NB4 (cell line): ENCODE measurements around the gene RECK.

Experiments
- DNase-seq: peaks from one replicate; pipeline ENCODE4 v3.0.0; 2010; ENCODE audit warnings: low read depth
- H3K4me3 ChIP-seq: one replicate; pipeline ENCODE4 v1.5.1; 2011; ENCODE audit warnings: mild to moderate bottlenecking, low read depth, low read length, moderate library complexity
- CTCF ChIP-seq: IDR thresholded peaks from one replicate; pipeline ENCODE4 v1.5.1; 2012; ENCODE audit warnings: low read depth, low read length
- MAX ChIP-seq: IDR thresholded peaks from 2 replicates; pipeline ENCODE4 v1.6.1; 2011; ENCODE audit warnings: low read depth, low read length
- MYC ChIP-seq: IDR thresholded peaks from 2 replicates; pipeline ENCODE4 v1.6.1; 2011; ENCODE audit warnings: low read depth, low read length
- POLR2A ChIP-seq: IDR thresholded peaks from 2 replicates; pipeline ENCODE4 v1.6.1; 2011; ENCODE audit warnings: mild to moderate bottlenecking; ENCODE audit not compliant: insufficient read length; ENCODE audit errors: extremely low read depth

RECK gene

GRCh38 chr9:36118201-36118600 lies 81.5 kb downstream of the RECK start:
- no peak for DNase-seq
- H3K4me3 ChIP-seq, result no peak overlapping the region
- no peak for TF ChIP-seq CTCF

DNA sequence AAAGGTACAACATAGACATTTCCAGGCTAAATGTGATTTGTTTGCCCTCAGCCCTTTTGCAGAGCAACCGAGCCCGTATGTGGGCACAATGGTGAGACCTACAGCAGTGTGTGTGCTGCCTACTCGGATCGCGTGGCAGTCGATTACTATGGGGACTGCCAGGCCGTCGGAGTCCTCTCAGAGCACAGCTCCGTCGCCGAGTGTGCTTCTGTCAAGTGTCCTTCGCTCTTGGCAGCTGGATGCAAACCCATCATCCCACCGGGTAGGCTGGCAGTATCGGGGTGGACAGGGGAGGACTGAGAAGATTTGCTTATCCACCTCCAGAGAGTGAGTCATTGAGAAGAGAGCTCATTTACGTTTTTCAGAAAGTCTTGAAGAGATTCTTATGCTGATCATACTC lies 82.0 kb downstream of the RECK start:
- TF ChIP-seq MYC, result no peak
- no peak for TF ChIP-seq MAX
- TF ChIP-seq POLR2A, result no peak
- TF ChIP-seq CTCF, result no peak
- no peak overlapping the region for H3K4me3 ChIP-seq
- DNase-seq, result no peak

GRCh38 chr9:36119476-36119875 lies 82.8 kb downstream of the RECK start:
- H3K4me3 ChIP-seq, result no peak overlapping the region
- TF ChIP-seq MAX (no peak), MYC (no peak), POLR2A (no peak), CTCF (no peak)
- no peak for DNase-seq

- no peak for DNase-seq
- TF ChIP-seq CTCF (no peak), POLR2A (no peak), MAX (no peak)
Observed at GRCh38 chr9:36120705-36121104, 84.0 kb downstream of the RECK start.

GRCh38 chr9:36121971-36122370 lies 85.3 kb downstream of the RECK start:
- TF ChIP-seq MAX (no peak), CTCF (no peak)

More at GRCh38 chr9:36120705-36121104, 84.0 kb downstream of the RECK start:
- H3K4me3 ChIP-seq, result no peak overlapping the region

GRCh38 chr9:36123515-36123914 lies 86.8 kb downstream of the RECK start:
- DNase-seq, result no peak
- TF ChIP-seq CTCF (no peak), POLR2A (no peak), MAX (no peak), MYC (no peak)
- no peak overlapping the region for H3K4me3 ChIP-seq

More at GRCh38 chr9:36121971-36122370, 85.3 kb downstream of the RECK start:
- no peak for DNase-seq
- no peak overlapping the region for H3K4me3 ChIP-seq
